ENCODE data around the gene PTX4.

- TF ChIP-seq NFIC (IDR thresholded peaks at IDR 0.05), result no peak
- TF ChIP-seq POLR2AphosphoS2 (IDR thresholded peaks at IDR 0.05; ENCODE audit: low read length), result no peak
- no peak for TF ChIP-seq MGA (IDR thresholded peaks at IDR 0.05)
- TF ChIP-seq E2F8 (IDR thresholded peaks at IDR 0.05; ENCODE audit: low read depth, partially characterized antibody), result no peak
- TF ChIP-seq CTCF (IDR thresholded peaks at IDR 0.05 in 2 of 3, conservative IDR thresholded peaks at IDR 0.05 in 1 of 3; ENCODE audit: insufficient read depth in 2 of 3, low read depth in 1 of 3, low read length in 3 of 3), result no peak
Measured at GRCh38 chr16:1526608-1527555, 38.1 kb upstream of the PTX4 start.
